SH-SY5Y (cell line): ENCODE results near the gene MRPL41.

ENCODE experiments used
- GATA2 ChIP-seq: IDR thresholded peaks from 2 replicates; pipeline ENCODE4 v1.6.1; 2011; ENCODE audit warnings: mild to moderate bottlenecking, low read depth, low read length
- GATA3 ChIP-seq: IDR thresholded peaks from 2 replicates; pipeline ENCODE4 v1.6.1; 2011; ENCODE audit warnings: low read depth, mild to moderate bottlenecking, low read length, moderate library complexity

Gene MRPL41

GRCh38 chr9:137570566-137570965, 18.9 kb downstream of the MRPL41 start:
- TF ChIP-seq GATA3 (no peak), GATA2 (no peak)

- TF ChIP-seq GATA3 (no peak), GATA2 (no peak)
Measured at GRCh38 chr9:137574192-137574591, 22.5 kb downstream of the MRPL41 start.

- TF ChIP-seq GATA2 (no peak), GATA3 (no peak)
Measured at GRCh38 chr9:137575364-137575715, 23.7 kb downstream of the MRPL41 start.

- no peak for TF ChIP-seq GATA3
- TF ChIP-seq GATA2 = no peak
Measured at GRCh38 chr9:137575716-137576411, 24.2 kb downstream of the MRPL41 start.

GRCh38 chr9:137578518-137579258, 27.0 kb downstream of the MRPL41 start, which contains the start of gene DPH7:
DPH7 (minus strand) TSS chr9:137578925; CDS start chr9:137578777, 148 bp downstream.
- TF ChIP-seq GATA3 (no peak), GATA2 (no peak)

GRCh38 chr9:137579259-137579604, 27.6 kb downstream of the MRPL41 start:
- TF ChIP-seq GATA3 (no peak), GATA2 (no peak)

GRCh38 chr9:137580209-137580953, 28.7 kb downstream of the MRPL41 start:
- TF ChIP-seq GATA2 (no peak), GATA3 (no peak)

GRCh38 chr9:137580954-137581322, 29.3 kb downstream of the MRPL41 start:
- TF ChIP-seq GATA3 = no peak
- TF ChIP-seq GATA2 = no peak

- TF ChIP-seq GATA3 = no peak
- TF ChIP-seq GATA2 = no peak
Measured at GRCh38 chr9:137581361-137582285, 29.9 kb downstream of the MRPL41 start.

- TF ChIP-seq GATA2 = no peak
- no peak for TF ChIP-seq GATA3
Measured at GRCh38 chr9:137582286-137582860, 30.7 kb downstream of the MRPL41 start.

GRCh38 chr9:137583347-137583746, 31.7 kb downstream of the MRPL41 start:
- no peak for TF ChIP-seq GATA2
- TF ChIP-seq GATA3 = no peak

- TF ChIP-seq GATA3 = no peak
- no peak for TF ChIP-seq GATA2
Measured at GRCh38 chr9:137583957-137584356, 32.3 kb downstream of the MRPL41 start.

GRCh38 chr9:137586854-137587253, 35.2 kb downstream of the MRPL41 start:
- TF ChIP-seq GATA2 = no peak
- no peak for TF ChIP-seq GATA3

GRCh38 chr9:137588311-137588710, 36.6 kb downstream of the MRPL41 start:
- no peak for TF ChIP-seq GATA2
